NCI-H526 treated with DMSO at 0.1 percent for 48 hours (cell line): Measurements from ENCODE around the gene LRRC72.
"Not testable (repeated sequence)": the region's sequence is repeated elsewhere in the genome, so short reads cannot be mapped to it uniquely, and the experiment has no call there.

Source experiments
- DNase-seq: peaks from one replicate; lab custom pipeline; 2025; lab: John Stamatoyannopoulos, UW

Gene LRRC72

GRCh38 chr7:16526742-16527540 is at the start of gene LRRC72:
Gene LRRC72 (plus strand): TSS chr7:16526825. CDS start chr7:16526953, 128 bp downstream.
- no peak for DNase-seq

- no peak for DNase-seq
These were observed 47.5 kb upstream of the LRRC72 start for GRCh38 chr7:16479161-16479560.

- DNase-seq, result no peak
These were observed 47.0 kb upstream of the LRRC72 start for GRCh38 chr7:16479591-16479990.

GRCh38 chr7:16484453-16485158 is 42.0 kb upstream of the LRRC72 start:
- peak; percentile 95 for DNase-seq

GRCh38 chr7:16491148-16491547 is 35.5 kb upstream of the LRRC72 start:
- no peak for DNase-seq

GRCh38 chr7:16492513-16493062 is 34.0 kb upstream of the LRRC72 start:
- DNase-seq, result peak; percentile 86

- no peak for DNase-seq
These were observed 33.4 kb upstream of the LRRC72 start for GRCh38 chr7:16493266-16493665.

- DNase-seq, result no peak
These were observed 32.1 kb upstream of the LRRC72 start for GRCh38 chr7:16494551-16494950.

GRCh38 chr7:16494955-16495719 is 31.5 kb upstream of the LRRC72 start:
- DNase-seq, result no peak

- no peak for DNase-seq
These were observed 28.5 kb upstream of the LRRC72 start for GRCh38 chr7:16498122-16498521.

GRCh38 chr7:16502303-16502702 is 24.3 kb upstream of the LRRC72 start:
- DNase-seq, result no peak

- DNase-seq, result no peak
These were observed 22.6 kb upstream of the LRRC72 start for GRCh38 chr7:16504019-16504418.

- DNase-seq, result not testable (repeated sequence)
These were observed 20.2 kb upstream of the LRRC72 start for GRCh38 chr7:16506422-16506821.

- no peak for DNase-seq
These were observed 16.8 kb upstream of the LRRC72 start for GRCh38 chr7:16509829-16510228.

GRCh38 chr7:16511314-16511713 is 15.3 kb upstream of the LRRC72 start:
- no peak for DNase-seq

- no peak for DNase-seq
These were observed 14.5 kb upstream of the LRRC72 start for GRCh38 chr7:16512097-16512496.

GRCh38 chr7:16514271-16514670 is 12.4 kb upstream of the LRRC72 start:
- DNase-seq, result no peak

- DNase-seq, result no peak
These were observed 11.9 kb upstream of the LRRC72 start for GRCh38 chr7:16514729-16515128.

- no peak for DNase-seq
These were observed 10.6 kb upstream of the LRRC72 start for GRCh38 chr7:16515785-16516685.

- DNase-seq, result not testable (repeated sequence)
These were observed 6.6 kb upstream of the LRRC72 start for GRCh38 chr7:16519985-16520384.

GRCh38 chr7:16524332-16524731 is 2.3 kb upstream of the LRRC72 start:
- no peak for DNase-seq
